ENCODE results near the gene HLA-DOB.

The HLA-DOB gene

GRCh38 chr6:32816746-32817204, at the start of gene HLA-DOB:
TSS of gene HLA-DOB (minus strand) at chr6:32817002. CDS start at chr6:32816951, 51 bp downstream.
- DNase-seq = no peak

DNA sequence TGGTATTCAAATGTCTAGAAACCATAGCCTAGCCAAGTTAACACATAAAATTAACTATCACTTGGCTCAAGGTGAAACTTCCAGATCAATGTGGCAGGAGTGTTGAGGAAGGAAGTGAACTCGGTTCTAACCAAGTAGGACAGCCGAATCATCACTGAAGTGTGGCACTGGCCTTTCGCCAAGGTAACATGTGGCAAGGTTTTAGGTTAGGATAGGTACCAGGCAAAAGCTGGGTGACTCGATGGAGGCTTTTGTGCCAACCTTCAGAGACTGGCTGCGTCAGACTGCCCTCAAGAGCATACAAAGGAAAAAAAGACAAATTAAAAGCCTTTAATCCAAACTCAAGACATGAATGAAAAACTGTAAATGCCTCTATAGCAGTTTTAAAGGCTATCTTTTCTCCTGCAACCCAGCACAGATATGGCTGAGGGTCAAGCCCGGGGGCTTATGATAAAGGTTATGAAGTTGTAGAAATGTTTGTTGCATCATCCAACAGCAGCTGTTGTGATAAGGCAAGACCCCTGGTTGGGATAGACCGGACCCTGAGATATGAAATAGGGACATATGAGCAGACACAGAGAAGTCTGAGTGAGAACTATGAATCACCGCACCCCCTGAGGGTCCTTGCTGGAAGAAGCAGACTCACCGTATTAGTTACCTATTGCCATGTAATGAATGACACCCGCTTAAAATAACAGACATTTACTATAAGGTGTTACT, 49.1 kb upstream of the HLA-DOB start:
- DNase-seq = no peak

GRCh38 chr6:32862725-32863124, 45.9 kb upstream of the HLA-DOB start:
- no peak for DNase-seq

GRCh38 chr6:32860674-32861073, 43.9 kb upstream of the HLA-DOB start:
- DNase-seq = no peak

- no peak for DNase-seq
Measured at GRCh38 chr6:32858194-32858593, 41.4 kb upstream of the HLA-DOB start.

- no peak for DNase-seq
Measured at GRCh38 chr6:32857156-32857891, 40.5 kb upstream of the HLA-DOB start.

- no peak for DNase-seq
Measured at GRCh38 chr6:32855467-32856174, 38.8 kb upstream of the HLA-DOB start.

DNA sequence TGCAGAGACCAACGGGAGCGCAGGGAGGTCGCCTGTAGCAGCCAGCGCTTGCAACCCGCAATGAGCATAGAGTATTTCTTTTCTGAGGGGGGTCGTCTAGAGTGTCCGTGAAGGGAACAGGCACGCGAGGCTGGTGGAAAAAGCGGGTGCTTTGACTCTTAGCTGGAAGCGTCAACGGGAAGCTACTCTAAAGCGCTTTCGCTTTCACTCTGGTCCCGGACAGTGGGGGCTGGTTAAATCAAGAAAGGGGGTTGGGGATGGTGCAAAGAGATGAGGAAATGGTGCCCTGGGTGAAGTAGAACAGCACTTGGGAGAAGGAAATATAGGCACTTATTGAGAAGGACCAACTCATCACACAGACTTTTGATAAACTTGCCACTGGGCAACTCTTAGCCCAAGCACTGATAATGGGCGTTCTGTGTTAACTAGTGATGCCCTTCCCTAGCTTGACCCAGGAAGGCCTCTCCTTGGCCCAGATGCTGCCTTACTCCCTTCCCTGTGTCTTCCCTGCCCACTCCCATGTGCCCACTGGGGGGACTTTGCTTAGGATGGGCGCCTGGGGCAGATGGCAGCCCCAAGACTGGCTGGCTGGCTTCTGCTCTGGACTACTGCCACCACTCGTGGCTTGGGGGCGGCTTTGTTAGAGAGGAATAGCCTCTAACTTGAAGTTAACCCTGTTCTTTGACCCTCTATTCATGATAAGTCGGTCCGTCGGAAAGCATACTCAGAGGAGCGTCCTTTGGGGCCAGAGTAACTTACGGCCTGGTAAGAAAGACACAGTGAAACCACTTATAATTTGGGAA, 37.8 kb upstream of the HLA-DOB start:
- no peak for DNase-seq

GRCh38 chr6:32853541-32854375, 37.0 kb upstream of the HLA-DOB start, which contains the start of the genes PSMB9 and TAP1:
TSS of gene PSMB9 (plus strand) at chr6:32854192. CDS start at chr6:32854230, 38 bp downstream.
TSS of gene TAP1 (minus strand) at chr6:32853704. CDS start at chr6:32853636, 68 bp downstream.
- DNase-seq = peak; percentile 76

DNA sequence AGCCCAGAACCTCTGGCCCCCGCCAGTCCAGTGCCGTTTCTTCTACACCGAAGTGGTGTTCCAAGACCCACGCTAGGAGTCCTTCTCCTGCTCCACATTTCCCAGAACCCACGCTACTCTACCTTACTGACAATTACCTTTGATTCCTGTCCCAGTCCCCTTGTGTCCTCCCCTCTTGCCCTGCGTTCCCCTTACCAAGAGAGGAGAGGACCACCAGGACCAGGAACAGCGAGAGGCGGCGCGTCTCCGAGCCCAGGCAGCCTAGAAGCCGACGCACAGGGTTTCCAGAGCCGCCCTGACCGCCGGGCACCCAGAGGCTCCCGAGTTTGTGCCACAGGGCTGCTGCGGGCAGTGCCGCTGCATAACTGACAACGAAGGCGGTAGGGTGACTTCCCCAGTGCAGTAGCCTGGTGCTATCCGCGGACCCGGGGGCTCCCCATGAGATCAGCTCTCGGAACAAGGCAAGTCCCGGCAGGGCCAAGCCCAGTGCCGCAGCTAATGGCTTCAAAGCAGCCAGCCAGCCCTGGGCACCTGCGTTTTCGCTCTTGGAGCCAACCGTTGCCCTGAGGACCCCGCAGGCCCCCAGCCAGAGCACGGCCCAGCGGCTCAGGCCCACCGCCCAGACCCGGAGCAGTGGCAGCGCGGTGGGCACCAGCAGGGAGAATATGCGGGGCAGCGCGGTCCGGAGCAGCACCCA, 36.2 kb upstream of the HLA-DOB start:
- DNase-seq = peak; percentile 5

DNA sequence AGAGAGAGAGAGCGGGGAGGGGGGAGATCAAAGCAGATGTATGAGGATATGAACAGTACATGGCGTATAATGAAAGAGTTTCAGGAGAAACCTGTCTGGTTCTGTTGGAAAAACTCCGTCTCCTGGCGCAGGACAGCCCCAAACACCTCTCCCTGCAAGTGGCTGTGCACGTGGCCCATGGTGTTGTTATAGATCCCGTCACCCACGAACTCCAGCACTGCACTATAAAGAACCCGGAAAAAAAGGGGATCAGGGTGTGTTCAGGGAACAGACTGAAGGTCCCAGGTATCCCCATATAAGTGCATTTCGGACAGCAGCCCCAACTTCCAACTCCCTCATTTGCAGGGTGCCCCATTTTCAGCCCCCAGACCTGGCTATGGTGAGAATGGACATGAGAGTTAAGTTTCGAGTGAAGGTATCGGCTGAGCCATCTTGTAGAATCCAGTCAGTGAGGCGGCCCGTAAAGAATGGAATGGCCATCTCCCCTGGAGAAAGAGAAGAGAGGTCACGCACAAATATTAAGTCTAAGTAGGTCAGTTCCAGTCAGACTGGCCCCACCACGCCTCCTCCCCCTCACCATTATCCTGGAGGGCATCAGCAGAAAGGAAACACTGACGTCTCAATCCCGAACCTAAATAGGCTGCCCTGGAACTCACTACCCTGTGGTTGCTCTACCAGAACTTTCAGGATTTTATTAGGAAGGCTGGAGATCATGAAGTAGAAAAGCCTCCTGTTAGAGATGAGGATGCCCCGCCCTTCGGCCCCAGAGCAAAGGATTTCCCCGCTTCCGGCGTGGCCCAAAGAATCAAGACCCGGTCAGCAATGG, 35.4 kb upstream of the HLA-DOB start:
- DNase-seq = no peak

DNA sequence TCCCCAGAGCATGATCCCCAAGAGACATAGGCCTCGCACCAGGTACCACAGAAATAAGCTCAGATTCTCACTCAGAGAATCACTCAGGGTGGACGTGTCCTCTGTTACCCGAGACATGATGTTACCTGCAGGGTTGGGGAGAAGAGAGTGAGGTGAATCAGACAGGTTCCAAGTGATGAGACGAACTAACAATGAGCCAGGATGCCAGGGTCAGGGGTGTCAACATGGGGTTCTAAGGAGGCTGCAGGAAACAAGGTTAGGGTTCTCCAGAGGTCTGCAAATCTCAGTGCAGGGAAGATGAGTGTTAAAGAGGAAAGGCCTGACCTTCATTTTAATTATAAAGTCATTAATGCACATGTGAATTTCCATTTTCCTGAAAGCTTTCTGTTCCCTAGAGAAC, 34.2 kb upstream of the HLA-DOB start:
- DNase-seq = no peak

DNA sequence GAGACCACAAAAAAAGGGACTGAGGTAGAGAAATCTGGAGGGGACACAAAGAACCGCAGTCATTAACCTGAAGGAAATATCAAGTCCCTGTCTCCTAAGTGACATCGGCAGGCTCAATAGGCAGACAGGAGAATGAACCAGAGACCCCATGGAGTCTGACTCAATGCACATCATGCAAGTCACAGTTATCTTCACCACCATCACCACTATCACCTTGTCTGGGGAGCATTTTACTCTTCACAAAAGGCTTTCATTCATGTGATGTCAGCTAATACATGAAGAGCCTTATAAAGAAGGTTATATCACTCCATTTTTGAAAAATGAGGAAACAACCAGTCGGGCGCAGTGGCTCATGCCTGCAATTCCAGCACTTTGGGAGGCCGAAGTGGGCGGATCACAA, 32.3 kb upstream of the HLA-DOB start:
- no peak for DNase-seq

DNA sequence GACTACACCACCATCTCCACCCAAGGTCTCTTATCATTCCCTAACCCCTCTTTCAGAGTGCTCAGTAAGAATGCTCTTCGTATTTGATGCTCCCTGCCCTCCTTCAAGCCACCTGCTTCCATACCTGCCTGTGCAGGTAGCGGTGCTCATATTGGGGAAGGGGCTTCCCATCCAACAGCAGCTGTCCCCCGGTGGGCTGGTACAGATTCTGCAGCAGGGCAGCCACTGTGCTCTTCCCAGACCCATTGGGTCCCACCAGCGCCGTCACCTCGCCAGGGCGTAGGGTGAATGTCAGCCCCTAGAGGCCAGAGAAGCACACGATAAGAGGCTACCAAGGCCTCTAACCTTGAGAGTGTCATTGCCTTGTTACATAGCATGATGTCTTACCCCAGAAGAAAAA, 31.0 kb upstream of the HLA-DOB start:
- no peak for DNase-seq

DNA sequence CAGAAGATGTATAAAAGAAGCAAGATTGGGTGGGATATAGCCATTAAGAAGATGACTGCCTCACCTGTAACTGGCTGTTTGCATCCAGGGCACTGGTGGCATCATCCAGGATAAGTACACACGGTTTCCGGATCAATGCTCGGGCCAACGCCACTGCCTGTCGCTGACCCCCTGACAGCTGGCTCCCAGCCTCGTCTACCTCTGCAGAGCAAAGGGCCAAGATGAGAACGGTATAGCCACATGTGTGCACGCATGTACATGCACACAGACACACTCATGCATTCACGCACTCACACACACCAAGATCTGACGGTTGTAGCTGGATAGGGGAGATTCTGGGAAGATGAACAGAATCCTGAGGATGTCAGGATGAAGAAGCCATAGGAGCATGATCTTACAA, 30.2 kb upstream of the HLA-DOB start:
- no peak for DNase-seq

DNA sequence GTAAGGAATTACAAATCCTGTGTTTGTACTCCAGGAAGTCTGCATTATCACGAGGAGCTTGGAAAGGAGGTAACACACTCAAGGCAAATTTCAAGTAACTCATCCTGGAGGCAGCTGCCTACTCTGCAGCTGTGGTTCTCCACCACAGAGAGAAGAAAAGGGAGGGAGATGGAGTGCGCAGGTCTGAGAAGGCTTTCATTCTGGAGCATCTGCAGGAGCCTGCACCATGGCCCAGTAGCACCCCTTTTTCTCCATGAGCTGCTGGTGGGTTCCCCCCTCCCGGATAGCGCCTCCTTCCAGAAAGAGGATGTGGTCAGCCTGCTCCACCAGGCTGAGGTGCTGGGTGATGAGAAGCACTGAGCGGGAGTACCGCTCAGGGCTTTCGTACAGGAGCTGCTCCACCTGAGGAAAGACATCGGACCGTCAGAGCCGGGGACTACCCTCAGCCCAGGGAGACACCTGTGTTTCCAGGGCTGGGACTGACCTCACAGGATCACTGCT, 28.6 kb upstream of the HLA-DOB start:
- DNase-seq = no peak

DNA sequence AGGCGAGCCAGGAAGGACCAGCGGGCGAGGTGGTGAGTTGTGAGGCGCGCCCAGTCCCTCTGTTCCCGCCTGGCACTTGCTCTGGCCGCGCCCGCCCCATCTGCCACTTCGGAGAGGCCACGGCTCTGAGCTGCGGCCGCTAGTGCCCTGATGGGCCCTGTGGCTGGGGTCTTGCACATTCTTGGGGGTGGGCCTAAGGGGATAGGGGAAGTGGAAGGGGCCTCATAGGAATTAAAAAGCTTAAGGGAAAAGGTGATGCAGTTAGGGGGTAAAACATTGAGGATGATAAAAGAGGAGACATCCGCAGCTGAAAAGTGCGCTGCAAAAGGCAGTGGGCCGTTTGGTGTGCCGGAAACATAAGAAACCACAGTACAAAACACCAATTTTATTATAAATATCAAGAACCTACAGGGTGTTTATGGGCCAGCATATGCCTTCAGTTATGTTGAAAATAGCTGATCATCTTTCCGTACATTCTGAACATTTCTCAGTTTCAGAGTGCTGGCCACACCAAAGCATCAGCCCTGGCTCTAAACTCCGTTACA, 28.1 kb upstream of the HLA-DOB start:
- no peak for DNase-seq

DNA sequence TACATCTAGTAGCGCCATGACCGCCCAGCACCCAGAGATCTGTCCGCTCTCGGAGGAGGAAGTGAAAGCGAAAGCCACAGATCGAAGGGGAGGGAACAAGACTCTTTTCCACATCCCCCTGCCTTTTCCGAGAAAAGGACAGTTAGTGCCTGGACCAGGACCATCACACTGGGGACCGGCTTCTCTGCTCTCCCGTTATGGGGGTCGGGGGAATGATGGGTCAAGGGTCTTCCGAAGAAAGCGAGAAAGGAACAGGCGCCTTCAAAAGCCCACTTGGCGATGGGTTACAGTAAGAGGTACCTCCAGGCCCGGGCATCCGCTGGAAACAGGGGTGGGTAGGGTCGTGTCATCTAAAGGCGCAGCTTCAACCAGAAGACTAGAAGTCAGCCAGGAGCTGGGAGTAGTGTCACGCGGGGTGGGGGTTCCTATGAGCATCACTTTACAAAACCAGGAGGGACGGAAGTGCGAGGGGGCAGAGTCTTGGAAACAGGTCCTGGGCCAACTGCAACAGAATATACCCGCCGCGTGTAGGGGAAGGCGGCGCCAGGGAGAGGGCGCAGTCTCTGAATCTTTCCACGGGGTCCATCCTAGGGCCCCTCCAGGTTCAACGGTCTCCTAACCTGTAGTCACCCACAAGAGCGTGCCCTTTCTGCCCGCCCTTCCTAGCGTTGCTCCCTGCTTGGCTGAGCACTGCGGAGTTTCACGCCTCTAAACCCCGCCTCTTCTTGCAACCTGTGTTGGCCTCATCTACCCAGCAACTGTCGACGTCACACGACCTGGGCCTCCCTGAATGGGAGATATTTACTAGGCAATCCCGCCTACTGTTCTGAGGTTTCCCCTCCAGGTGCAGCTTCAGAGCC, 27.4 kb upstream of the HLA-DOB start, which contains the start of gene PSMB8:
Gene PSMB8, minus strand, starts transcription at position 69 of the 860 bp plus-strand sequence. Its CDS starts 51 bp downstream, at position 18.
- peak; percentile 97 for DNase-seq

Data from COR-L47 (cell line).